SK-N-SH treated with all-trans-retinoic acid at 6 μM for 48 hours (cell line): Measurements from ENCODE around the gene SLC36A3.

Experiments
- BACH2 ChIP-seq: fragments of 250-450 bp; sonication (Bioruptor Pico); IDR thresholded peaks from 2 replicates; pipeline ENCODE4 v1.9.0; 2021; ENCODE audit warnings: mild to moderate bottlenecking, borderline replicate concordance
- PPARA ChIP-seq: fragments of 250-450 bp; sonication (Bioruptor Pico); IDR thresholded peaks from 2 replicates; pipeline ENCODE4 v1.5.0; 2020; ENCODE audit warnings: mild to moderate bottlenecking, borderline replicate concordance
- RARB ChIP-seq: fragments of 250-450 bp; sonication (Bioruptor Pico); IDR thresholded peaks from 2 replicates; pipeline ENCODE4 v1.8.0; 2021; ENCODE audit warnings: mild to moderate bottlenecking, moderate library complexity
- ZFP3 ChIP-seq: fragments of 250-450 bp; sonication (Bioruptor Pico); IDR thresholded peaks from 2 replicates; pipeline ENCODE4 v1.5.0; 2020; ENCODE audit warnings: mild to moderate bottlenecking, moderate library complexity

- TF ChIP-seq PPARA (CRISPR knock-in tag) (no peak), BACH2 (no peak), RARB (CRISPR knock-in tag) (no peak), ZFP3 (no peak)
These were observed 51.9 kb downstream of the SLC36A3 start for GRCh38 chr5:151251621-151252020.
